ENCODE results near the gene CARD11.

GRCh38 chr7:3069771-3070449, 26.2 kb upstream of the CARD11 start:
- TF ChIP-seq EZH2 (IDR thresholded peaks at IDR 0.05; ENCODE audit: low read depth, unreplicated experiment), result no peak
- TF ChIP-seq EZH2phosphoT487 (IDR thresholded peaks at IDR 0.05; ENCODE audit: unreplicated experiment), result no peak
